ENCODE results near the gene TRABD2B. TPM values are rescaled to one million over a fixed set of nuclear protein-coding genes. Genes with fewer than 3 reads are reported as not detected.

TRABD2B gene
- polyA plus RNA-seq, 1 of the 3 experiments (the other 2 are of a cell fraction), result 0.03 TPM

DNA sequence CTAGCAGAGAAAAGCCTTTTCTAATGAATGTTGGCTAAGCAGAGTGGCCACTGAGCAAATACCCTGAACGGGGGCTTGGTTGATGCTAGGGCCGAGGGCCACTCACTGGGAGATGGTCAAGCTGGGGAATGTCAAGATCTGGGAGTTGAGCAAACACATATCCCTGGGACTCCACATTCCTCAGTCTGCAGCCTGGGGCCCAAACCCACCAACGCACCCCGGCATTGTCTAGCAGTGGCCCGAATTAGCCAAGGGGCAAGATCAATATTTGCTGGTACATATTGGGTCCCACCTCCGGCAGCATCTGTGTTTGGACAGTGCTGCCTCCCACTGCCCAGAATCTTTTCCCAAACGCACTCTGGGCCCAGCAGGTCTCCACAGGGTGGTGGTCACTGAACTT, 144.1 kb downstream of the TRABD2B start:
- CTCF ChIA-PET, result interaction anchor here (1.0 kb wide), 1 partner anchor 29 kb away, joined by 5 read pairs; no protein-coding TSS in a partner anchor

More for the DNA sequence above, 144.1 kb downstream of the TRABD2B start:
- no peak for DNase-seq
- Histone ChIP-seq H3K9me3 (no peaks in the 10 kb centered on the region), H3K4me1 (ENCODE audit: control insufficient read depth in 1 of 2, insufficient read depth in 2 of 2, low read depth in 1 of 2, low read length in 1 of 2) (peaks cover 0 to 22% of the 10 kb centered on the region in 2 experiments; a peak in 2 of 4 replicates), H3K36me3 (replicated peaks in 1 of 2; ENCODE audit: control insufficient read depth in 1 of 2, insufficient read depth in 2 of 2, low read length in 1 of 2) (no peaks in the 10 kb centered on the region), H3K4me3 (ENCODE audit: low read depth in 2 of 2, low read length in 1 of 2) (no peak overlapping the region), H3K27ac (ENCODE audit: low read depth in 2 of 2, low read length in 1 of 2) (no peak overlapping the region), H2AFZ (ENCODE audit: low read depth) (no peak overlapping the region), H3K79me2 (ENCODE audit: insufficient read depth) (no peaks in the 10 kb centered on the region), H3K27me3 (ENCODE audit: insufficient read depth) (no peaks in the 10 kb centered on the region), H3K4me2 (no peak overlapping the region), H3F3A (replicated peaks; ENCODE audit: insufficient read depth) (no peaks in the 10 kb centered on the region), H3K9me2 (no peaks in the 10 kb centered on the region), H4K20me1 (ENCODE audit: insufficient read depth) (no peaks in the 10 kb centered on the region), H3K9ac (no peak overlapping the region)
- POLR2A ChIA-PET, result no interaction called here
- WGBS (ENCODE audit: low lambda C conversion rate), result 64% methylated on average over 7 of the region's 7 CpGs
- TF ChIP-seq FOSL2 (IDR thresholded peaks at IDR 0.05; ENCODE audit: borderline replicate concordance, low read depth) (no peak), CHD2 (IDR thresholded peaks at IDR 0.05; ENCODE audit: low read length, partially characterized antibody) (no peak), ELF1 (IDR thresholded peaks at IDR 0.05) (no peak), ZBTB33 (IDR thresholded peaks at IDR 0.05; ENCODE audit: borderline replicate concordance, low read depth) (no peak), NRF1 (IDR thresholded peaks at IDR 0.05; ENCODE audit: low read depth, low read length) (no peak), GABPA (IDR thresholded peaks at IDR 0.05; ENCODE audit: low read depth) (no peak), USF1 (IDR thresholded peaks at IDR 0.05; ENCODE audit: borderline replicate concordance, low read depth) (no peak), NFIC (IDR thresholded peaks at IDR 0.05; ENCODE audit: borderline replicate concordance) (no peak), FOXM1 (IDR thresholded peaks at IDR 0.05; ENCODE audit: low read depth) (no peak), MXI1 (IDR thresholded peaks at IDR 0.05; ENCODE audit: low read depth, low read length) (no peak), IRF3 (IDR thresholded peaks at IDR 0.05; ENCODE audit: low read depth, low read length) (no peak), MAX (IDR thresholded peaks at IDR 0.05; ENCODE audit: low read depth) (no peak)
- TF ChIP-seq, protein P1, sequence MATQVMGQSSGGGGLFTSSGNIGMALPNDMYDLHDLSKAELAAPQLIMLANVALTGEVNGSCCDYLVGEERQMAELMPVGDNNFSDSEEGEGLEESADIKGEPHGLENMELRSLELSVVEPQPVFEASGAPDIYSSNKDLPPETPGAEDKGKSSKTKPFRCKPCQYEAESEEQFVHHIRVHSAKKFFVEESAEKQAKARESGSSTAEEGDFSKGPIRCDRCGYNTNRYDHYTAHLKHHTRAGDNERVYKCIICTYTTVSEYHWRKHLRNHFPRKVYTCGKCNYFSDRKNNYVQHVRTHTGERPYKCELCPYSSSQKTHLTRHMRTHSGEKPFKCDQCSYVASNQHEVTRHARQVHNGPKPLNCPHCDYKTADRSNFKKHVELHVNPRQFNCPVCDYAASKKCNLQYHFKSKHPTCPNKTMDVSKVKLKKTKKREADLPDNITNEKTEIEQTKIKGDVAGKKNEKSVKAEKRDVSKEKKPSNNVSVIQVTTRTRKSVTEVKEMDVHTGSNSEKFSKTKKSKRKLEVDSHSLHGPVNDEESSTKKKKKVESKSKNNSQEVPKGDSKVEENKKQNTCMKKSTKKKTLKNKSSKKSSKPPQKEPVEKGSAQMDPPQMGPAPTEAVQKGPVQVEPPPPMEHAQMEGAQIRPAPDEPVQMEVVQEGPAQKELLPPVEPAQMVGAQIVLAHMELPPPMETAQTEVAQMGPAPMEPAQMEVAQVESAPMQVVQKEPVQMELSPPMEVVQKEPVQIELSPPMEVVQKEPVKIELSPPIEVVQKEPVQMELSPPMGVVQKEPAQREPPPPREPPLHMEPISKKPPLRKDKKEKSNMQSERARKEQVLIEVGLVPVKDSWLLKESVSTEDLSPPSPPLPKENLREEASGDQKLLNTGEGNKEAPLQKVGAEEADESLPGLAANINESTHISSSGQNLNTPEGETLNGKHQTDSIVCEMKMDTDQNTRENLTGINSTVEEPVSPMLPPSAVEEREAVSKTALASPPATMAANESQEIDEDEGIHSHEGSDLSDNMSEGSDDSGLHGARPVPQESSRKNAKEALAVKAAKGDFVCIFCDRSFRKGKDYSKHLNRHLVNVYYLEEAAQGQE (IDR thresholded peaks at IDR 0.05; ENCODE audit: low read depth, low read length), result no peak

All from SK-N-SH (cell line).